Activated T-cell treated with anti-CD3 and anti-CD28 coated beads, Interleukin-2, amount 50 U/mL, for 48 hours (primary cell): ENCODE measurements around the gene LMCD1.
A peak's percentile ranks its signal among the peaks of the same experiment; 100 is the strongest.

Experiments
- DNase-seq, 2 experiments: peaks; one replicate each; pipeline ENCODE4 v3.0.0-alpha.2; 2020

LMCD1 gene

GRCh38 chr3:8485141-8485870, 16.3 kb upstream of the LMCD1 start:
- no peak for DNase-seq

- no peak for DNase-seq
These were observed 15.7 kb upstream of the LMCD1 start for GRCh38 chr3:8485943-8486342.

- no peak for DNase-seq
These were observed 15.2 kb upstream of the LMCD1 start for GRCh38 chr3:8486434-8486833.

- no peak for DNase-seq
These were observed 14.7 kb upstream of the LMCD1 start for GRCh38 chr3:8486936-8487335.

- no peak for DNase-seq
These were observed 13.2 kb upstream of the LMCD1 start for GRCh38 chr3:8488411-8488810.

DNA sequence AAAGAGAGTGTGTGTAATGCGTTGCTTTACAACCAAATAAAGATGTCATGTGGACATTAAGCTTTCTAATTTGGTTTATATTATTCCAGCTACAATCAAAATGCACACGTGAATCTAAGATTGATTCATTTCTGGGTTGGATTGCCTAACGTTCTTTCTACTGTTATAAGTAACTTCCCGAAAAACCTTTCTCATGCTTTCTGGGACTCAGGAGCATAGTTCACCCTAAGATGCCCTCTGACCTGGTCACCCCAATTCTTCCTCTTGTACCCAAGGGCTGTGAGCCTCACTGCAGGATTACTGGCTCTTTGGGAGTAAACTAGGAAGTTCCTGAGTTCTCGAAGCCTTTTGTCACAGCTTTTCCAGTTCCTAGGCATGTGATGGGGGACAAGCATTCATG, 12.7 kb upstream of the LMCD1 start:
- DNase-seq = no peak

DNA sequence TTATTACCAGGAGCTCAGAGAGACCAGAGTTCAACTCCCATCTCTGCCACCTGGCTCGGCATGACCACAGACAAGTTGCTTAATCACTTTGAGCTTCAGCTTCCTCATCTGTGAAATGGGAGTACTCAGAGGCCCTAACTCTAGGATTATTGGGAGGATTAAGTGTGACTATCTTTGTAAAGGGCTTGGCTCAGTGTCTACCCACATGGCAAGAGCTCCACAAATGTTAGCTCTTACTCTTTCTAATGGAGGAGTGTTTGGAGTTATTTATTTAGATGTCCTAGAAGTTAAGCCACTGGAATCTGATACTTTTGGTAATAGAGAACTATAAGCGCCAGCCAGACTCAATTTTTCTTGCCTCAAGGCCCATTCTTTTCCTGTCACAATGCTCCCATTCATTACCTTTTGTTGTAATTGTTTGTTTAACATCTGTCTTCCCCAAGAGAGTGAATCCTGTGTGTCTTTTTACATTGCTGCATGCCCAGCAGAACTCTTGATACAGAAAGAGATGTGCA, 12.3 kb upstream of the LMCD1 start:
- no peak for DNase-seq

DNA sequence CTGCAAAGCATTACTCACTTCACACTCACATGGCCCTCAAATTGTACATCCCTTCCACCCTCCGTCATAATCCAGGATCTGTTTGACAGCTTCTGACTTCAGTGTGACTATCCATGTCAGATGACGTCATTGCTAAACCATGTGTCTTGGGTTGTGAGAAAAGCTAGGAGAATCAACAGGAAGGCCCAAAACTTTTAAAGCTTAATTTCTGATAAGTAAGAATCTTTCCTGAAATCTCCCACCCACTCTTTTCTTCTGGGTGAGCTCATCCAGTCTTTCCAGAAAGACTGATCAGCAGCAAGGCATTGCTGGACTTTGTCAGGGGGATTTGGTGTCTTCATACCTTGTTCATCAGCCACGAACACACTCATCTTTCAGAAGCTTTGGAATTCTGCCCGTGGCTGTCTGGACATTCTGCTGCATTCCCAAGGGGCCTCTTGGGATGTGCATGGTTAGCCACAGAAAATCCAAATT, 11.5 kb upstream of the LMCD1 start:
- no peak for DNase-seq

DNA sequence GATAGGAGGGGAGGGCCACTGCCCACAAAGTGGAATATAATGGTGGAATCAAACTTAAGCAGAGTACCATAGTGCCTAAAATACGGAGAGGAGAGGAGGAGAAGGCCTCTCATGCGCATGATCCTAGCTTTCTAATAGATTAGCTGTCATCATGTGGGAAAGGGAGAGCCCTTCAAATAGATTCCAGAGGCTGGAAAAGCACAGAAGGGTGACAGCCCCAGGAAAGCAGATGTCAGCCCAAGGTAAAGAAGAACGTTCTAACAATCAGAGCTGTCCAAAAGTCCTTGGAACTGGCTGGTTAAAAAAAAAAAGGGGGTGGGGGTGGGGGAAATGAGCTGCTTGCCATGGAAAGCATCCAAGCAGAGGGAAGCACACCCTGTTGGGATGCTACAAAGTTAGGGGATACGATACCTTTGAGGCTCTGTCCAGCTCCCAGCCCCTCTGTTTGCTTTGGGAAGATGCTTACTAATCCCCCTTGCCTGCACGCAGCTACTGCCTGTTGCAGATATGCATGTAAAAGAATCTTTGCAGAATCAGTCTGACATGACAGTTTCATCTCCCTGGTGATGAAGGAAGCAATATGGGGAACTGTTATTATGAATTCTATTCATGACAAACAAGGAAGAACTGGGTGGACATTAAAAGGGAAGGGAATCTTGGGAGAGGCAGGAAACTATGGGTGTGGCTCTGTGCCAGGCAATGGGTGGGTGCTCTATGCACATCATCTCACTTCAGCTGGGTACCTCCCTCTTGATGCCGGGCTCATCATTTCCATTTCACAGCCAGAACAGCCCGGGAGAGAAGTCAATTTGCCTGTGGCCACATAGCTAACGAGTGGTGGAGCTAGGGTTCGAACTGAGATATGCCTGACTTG, 10.1 kb upstream of the LMCD1 start:
- no peak for DNase-seq

- DNase-seq = no peak
These were observed 8.7 kb upstream of the LMCD1 start for GRCh38 chr3:8492744-8493511.

GRCh38 chr3:8493744-8494143, 7.9 kb upstream of the LMCD1 start:
- no peak for DNase-seq

DNA sequence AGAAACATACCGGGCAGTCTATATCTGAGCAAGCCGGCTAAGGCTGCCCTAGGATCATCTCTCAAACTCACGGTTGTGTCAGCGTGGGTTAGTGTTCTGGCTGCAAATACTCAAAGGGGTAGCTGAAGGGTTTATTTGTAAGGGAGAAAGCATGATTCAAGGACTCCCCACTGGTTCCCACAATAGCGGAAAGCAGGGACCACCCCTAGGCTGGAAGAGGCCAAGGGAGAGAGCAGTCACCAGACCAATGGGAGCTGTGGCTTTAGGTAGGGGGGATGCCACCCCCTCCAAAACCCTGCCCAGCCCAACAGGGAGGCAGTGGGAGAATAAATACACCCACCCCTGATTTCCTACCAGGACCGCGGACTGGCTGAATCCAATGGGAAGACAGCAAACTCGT, 7.3 kb upstream of the LMCD1 start:
- DNase-seq = no peak

DNA sequence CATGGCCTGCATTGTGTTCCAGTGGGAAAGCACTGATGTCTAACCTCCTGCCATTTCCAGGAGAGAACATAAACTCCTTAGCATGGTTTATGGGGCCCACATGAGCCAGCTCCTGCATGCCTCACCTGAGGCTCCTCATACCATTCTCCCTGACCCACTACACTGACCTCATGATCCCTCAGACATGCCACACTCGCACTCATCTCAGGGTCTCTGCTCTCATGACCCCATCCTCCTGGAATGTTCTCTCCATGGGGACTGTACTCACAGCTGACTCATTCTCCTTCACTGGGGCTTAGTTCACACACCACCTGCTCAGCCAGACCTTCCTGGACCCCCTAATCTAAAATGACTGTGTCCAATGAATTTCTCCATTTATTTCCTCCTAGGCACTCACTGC, 4.0 kb upstream of the LMCD1 start:
- DNase-seq = no peak

- DNase-seq = no peak
These were observed 2.4 kb upstream of the LMCD1 start for GRCh38 chr3:8499181-8499611.

- no peak for DNase-seq
These were observed 1.2 kb upstream of the LMCD1 start for GRCh38 chr3:8500319-8500988.

GRCh38 chr3:8500989-8501370, 643 bp upstream of the LMCD1 start:
- no peak for DNase-seq

DNA sequence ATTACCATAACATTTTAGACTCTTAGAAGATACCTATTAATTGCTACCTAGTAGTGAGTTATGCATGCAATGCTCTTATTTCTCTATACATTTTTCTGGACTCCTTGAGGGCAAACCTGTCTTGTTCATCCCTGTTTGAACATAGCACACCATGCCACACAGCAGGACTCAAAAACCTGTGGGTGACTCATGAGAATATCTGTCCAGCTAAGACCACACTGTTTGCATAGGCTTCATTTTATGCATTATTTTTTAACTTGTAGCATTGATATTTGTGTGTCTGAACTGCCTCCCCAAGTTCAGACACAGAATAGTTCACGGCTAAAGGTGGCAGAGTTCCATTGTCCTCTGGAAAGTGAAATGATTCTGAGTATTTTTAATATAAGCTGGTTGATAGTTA, 1.8 kb downstream of the LMCD1 start:
- DNase-seq = no peak

- DNase-seq = peak in 1 of 2 experiments; percentile 38
These were observed 2.4 kb downstream of the LMCD1 start for GRCh38 chr3:8503871-8504610.

DNA sequence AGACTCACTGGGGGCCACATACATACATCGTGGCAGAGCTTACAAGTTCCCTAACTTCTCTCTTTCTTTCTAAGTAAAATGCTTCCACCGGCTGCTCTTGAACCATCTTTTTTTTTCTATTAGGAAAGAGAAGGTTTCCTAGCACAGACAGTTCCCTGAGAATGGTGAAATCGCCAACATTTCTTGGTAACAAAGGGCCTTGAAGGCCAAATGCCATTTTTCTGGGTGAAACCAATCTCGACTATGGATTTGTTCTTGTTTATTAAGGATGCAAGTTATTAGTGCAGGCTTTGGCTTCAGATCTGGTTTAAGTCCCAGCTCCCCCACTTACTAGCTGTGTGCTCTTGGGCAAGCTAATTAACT, 3.0 kb downstream of the LMCD1 start:
- DNase-seq = no peak

GRCh38 chr3:8505621-8506020, 4.0 kb downstream of the LMCD1 start:
- no peak for DNase-seq

- no peak for DNase-seq
These were observed 5.0 kb downstream of the LMCD1 start for GRCh38 chr3:8506571-8507061.

DNA sequence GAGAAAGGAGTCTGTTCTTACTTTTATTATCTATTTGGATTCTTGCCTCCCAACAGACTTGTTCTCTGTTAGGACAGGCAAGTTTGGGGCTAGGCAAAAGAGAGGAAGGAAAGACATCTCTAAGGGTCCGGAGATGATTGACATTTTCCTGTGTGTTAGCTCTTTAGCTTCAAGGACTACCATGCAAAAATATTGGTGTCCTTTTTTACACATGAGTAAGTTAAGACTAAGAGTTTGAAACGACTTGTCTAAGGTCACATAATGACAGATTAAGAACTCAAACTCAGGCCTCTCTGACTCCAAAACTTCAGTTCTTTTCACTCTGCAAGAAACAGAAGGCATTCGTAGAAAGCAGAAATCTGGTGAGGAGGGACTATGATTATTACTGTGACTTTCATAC, 5.9 kb downstream of the LMCD1 start:
- no peak for DNase-seq
